Measurements from ENCODE around the gene IL36G.

DNA sequence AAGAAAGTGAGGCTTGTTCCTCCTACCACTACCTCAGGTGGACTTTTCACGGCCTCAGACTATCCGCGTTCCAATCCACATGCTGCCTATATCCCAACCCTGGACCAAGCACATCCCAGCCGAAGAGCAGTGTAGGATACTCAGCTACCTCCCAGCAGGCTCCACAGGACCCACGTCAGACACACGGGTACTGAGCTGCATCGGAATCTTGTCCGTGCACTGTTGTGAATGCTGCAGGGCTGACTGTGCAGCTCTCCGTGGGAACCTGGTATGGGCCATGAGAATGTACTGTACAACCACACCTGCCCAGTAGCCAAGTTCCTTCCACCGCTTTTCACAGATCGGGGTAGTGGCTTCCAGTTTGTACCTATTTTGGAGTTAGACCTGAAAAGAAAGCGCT, 44.5 kb upstream of the IL36G start:
- no peak for TF ChIP-seq POLR2AphosphoS5 (IDR thresholded peaks at IDR 0.05; ENCODE audit: low read depth, low read length)
- no peak for TF ChIP-seq POLR2A (IDR thresholded peaks at IDR 0.05; ENCODE audit: low read depth, low read length)
- TF ChIP-seq TAF1 (IDR thresholded peaks at IDR 0.05; ENCODE audit: low read depth, low read length) = no peak
- no peak for TF ChIP-seq SPI1 (IDR thresholded peaks at IDR 0.05; ENCODE audit: low read depth, low read length)
